ENCODE results near the gene SHCBP1.

The SHCBP1 gene, protein sequence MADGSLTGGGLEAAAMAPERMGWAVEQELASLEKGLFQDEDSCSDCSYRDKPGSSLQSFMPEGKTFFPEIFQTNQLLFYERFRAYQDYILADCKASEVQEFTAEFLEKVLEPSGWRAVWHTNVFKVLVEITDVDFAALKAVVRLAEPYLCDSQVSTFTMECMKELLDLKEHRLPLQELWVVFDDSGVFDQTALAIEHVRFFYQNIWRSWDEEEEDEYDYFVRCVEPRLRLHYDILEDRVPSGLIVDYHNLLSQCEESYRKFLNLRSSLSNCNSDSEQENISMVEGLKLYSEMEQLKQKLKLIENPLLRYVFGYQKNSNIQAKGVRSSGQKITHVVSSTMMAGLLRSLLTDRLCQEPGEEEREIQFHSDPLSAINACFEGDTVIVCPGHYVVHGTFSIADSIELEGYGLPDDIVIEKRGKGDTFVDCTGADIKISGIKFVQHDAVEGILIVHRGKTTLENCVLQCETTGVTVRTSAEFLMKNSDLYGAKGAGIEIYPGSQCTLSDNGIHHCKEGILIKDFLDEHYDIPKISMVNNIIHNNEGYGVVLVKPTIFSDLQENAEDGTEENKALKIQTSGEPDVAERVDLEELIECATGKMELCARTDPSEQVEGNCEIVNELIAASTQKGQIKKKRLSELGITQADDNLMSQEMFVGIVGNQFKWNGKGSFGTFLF

DNA sequence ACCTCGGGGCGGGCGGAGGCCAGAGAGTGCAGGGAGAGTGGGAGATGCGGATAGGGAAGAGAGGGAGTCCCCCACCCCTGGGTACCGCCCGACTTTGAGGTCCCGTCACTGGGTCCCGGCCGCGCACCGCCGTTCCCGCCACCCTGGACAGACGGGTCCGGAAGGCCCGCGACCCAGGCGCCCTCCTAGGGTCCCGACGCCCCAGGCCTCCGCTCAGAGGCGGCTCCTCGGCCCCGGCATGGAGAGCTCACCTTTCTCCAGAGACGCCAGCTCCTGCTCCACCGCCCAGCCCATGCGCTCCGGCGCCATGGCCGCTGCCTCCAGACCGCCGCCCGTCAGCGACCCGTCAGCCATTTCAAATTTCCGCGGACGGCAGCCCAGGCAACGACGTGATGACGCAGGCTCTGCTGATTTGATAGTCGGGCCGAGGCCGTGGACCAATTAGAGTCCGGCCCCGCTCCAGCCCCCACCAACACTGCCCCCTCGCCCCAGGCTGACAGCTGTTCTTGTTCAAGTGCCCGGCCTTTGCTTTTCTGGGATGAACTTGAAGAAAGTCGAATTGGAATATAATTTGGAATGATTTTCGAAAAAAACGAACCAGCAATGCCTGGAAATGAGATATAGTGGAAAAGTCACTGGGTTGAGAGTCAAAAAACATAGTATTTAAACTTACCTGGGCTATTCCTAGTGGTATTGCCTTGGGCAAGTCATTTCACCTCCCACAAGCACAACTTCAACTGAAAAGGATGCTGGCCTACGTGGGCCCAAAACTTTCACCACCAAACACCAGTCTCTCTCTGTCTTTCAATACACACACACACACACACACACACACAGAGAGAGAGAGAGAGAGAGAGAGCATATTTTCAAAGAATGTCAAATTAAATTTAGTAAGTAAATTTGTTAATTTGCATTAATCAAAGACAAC is at the start of gene SHCBP1:
Gene SHCBP1 (minus strand): TSS at position 374 of the 928 bp plus-strand sequence. CDS start 20 bp downstream, at position 354.
- peak within 1 kb of the TSS; percentile 89 for H3K4me3 ChIP-seq (ENCODE audit: low read depth, low read length)
- DNase-seq (ENCODE audit: low read depth): peak; percentile 74
- no peak for TF ChIP-seq CTCF (IDR thresholded peaks at IDR 0.05; ENCODE audit: low read depth, low read length, missing control alignments)

DNA sequence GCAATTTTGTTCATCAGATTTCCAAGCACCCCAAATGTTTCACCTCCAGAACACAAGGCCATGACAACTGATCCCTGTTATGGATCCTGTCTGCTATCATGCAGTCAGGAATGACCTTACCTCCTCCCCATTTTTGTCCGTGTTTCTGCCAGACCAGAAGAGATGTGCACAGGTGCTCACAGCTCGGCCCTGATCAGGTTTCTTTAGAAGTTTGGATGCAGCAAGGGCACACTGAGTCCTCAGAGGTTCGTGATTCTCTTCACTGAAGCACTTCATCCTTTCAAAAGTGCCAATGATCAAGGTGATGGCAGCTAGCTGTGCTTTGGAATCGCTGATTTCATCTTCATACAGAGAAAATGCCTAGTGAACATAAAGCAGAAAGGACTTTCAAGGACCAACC is 40.9 kb upstream of the SHCBP1 start:
- TF ChIP-seq CTCF (IDR thresholded peaks at IDR 0.05; ENCODE audit: low read depth, low read length, missing control alignments): no peak
- no peak overlapping the region for H3K4me3 ChIP-seq (ENCODE audit: low read depth, low read length)
- DNase-seq (ENCODE audit: low read depth): no peak

DNA sequence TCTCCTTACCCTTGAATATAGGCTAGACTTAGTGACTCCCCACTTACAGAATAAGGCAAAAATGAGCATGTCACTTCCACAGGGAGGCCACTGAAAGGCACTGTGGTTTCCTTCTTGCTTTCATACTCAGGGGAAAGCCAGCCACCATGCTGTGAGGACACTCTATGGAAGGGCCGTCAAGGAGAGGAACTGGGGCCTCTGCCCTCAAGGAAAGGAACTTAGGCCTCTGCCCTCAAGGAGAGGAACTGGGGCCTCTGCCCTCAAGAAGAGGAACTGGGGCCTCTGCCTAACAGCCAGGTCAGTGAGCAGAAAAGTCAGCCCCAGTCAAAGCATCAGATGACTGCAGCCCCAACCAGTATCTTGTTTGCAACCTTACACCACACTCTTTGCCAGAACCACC is 37.7 kb upstream of the SHCBP1 start:
- H3K4me3 ChIP-seq (ENCODE audit: low read depth, low read length): no peak overlapping the region
- DNase-seq (ENCODE audit: low read depth): peak; percentile 79
- TF ChIP-seq CTCF (IDR thresholded peaks at IDR 0.05; ENCODE audit: low read depth, low read length, missing control alignments): no peak

GRCh38 chr16:46651305-46651704 is 30.1 kb upstream of the SHCBP1 start:
- DNase-seq (ENCODE audit: low read depth): no peak
- H3K4me3 ChIP-seq (ENCODE audit: low read depth, low read length): no peak overlapping the region
- TF ChIP-seq CTCF (IDR thresholded peaks at IDR 0.05; ENCODE audit: low read depth, low read length, missing control alignments): no peak

GRCh38 chr16:46650254-46650623 is 29.1 kb upstream of the SHCBP1 start:
- no peak for TF ChIP-seq CTCF (IDR thresholded peaks at IDR 0.05; ENCODE audit: low read depth, low read length, missing control alignments)
- no peak for DNase-seq (ENCODE audit: low read depth)
- no peak overlapping the region for H3K4me3 ChIP-seq (ENCODE audit: low read depth, low read length)

DNA sequence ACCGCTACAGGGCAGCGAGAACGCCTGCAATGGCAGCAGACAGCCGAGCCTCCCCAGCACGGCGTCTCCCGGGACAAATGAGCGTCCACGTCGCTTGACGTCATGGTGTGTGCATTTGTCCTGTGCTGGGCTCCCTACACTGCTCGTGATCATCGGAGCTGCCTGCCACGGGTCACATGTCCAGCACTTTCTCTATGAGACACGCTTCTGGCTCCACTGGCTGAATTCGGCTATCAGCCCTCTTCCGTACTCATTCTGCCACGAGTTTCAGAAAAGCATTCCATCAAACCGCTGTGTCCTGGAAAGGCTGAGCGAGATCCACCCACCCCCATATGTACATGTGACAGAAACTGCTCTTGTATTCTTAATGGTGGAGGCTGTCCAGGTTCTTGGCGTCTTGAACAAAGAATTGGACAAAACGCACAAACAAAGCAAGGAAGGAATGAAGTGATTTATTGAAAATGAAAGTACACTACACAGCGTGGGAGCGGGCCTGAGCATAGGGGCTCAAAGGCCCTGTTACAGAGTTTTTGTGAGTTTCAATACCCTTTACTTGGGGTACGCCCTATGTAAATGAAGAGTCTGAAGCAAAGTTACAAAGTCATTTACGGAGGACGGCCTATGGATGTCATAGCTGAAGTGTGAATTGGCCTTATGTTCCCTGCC is 28.5 kb upstream of the SHCBP1 start:
- TF ChIP-seq CTCF (IDR thresholded peaks at IDR 0.05; ENCODE audit: low read depth, low read length, missing control alignments): no peak
- no peak for DNase-seq (ENCODE audit: low read depth)
- H3K4me3 ChIP-seq (ENCODE audit: low read depth, low read length): no peak overlapping the region

Data from GM12864 (cell line).